ENCODE measurements around the gene GDPD2.
A peak's percentile ranks its signal among the peaks of the same experiment; 100 is the strongest.
"Not testable (repeated sequence)": the region's sequence is repeated elsewhere in the genome, so short reads cannot be mapped to it uniquely, and the experiment has no call there.

GDPD2 gene, protein sequence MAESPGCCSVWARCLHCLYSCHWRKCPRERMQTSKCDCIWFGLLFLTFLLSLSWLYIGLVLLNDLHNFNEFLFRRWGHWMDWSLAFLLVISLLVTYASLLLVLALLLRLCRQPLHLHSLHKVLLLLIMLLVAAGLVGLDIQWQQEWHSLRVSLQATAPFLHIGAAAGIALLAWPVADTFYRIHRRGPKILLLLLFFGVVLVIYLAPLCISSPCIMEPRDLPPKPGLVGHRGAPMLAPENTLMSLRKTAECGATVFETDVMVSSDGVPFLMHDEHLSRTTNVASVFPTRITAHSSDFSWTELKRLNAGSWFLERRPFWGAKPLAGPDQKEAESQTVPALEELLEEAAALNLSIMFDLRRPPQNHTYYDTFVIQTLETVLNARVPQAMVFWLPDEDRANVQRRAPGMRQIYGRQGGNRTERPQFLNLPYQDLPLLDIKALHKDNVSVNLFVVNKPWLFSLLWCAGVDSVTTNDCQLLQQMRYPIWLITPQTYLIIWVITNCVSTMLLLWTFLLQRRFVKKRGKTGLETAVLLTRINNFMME

DNA sequence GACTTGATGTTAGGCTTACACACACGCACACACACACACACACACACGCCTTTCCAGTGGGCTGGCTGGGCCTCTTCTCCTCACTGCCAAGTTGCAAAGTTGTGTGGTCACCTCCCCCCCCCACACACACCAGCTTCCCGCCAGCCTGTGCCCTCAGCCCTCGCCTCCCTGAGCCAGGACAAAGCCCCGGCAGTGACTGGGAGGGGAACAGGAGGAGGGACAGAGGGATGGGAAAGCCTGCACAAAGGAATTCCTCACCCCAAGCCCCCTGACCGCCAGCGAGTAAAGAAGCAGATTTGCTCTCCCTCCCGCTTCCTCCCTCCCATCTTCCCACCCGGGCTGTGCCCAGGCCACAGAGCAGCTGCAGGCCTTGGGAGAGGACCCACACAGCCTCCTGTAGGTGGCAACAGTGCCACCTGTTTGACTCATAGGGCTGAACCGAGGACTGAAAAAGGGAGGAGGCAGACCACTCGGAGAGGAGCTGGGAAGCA is at the start of gene GDPD2:
TSS of gene GDPD2 (plus strand) at position 464 of the 491 bp plus-strand sequence. CDS start 1,671 bp downstream, outside the sequence.
- DNase-seq = peak; percentile 18

DNA sequence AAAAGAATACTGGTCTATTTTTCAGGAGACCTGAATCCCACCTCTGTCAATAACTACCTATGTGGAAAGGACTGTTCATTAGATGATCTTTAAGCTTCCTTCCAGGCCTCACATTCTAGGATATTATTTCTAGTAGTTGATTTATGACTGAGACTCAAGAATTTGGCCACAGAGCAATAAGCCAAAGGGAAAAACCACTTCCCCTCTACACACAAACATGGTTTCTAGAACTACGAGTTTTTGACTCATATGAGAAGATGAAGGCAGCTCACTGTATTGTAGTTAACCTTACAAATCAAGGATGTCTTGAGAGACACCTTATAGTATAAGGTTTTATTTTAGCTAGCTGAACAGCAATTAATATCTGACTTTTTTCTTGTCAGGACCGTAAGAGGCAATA is 36.9 kb upstream of the GDPD2 start:
- no peak for DNase-seq

DNA sequence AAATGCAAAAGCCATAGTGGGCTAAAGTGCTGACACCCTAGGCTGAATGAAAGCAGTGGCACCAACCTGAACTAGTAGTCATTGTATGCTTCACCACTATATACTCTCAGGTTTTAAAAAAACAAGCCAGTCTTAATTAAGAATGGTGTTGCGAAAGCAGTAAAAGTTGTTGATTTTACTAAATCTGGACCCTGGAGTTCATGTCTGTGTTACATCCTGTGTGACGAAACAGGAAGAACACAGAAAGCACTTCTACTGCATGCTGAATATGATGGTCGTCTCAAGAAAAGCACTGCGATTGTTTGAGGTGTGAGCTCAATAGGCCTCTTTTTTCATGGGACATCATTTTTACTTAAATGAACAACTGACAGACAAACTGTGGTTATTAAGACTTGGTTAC is 24.2 kb upstream of the GDPD2 start:
- no peak for DNase-seq

DNA sequence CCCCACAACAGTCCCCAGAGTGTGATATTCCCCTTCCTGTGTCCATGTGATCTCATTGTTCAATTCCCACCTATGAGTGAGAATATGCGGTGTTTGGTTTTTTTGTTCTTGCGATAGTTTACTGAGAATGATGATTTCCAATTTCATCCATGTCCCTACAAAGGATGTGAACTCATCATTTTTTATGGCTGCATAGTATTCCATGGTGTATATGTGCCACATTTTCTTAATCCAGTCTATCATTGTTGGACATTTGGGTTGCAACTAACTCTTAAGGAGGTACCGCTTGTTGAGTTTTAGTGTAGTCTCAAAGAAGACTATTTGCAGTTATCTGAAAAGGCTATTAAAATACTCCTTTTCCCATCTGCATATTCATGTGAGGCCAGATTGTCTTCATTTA is 22.9 kb upstream of the GDPD2 start:
- not testable (repeated sequence) for DNase-seq

DNA sequence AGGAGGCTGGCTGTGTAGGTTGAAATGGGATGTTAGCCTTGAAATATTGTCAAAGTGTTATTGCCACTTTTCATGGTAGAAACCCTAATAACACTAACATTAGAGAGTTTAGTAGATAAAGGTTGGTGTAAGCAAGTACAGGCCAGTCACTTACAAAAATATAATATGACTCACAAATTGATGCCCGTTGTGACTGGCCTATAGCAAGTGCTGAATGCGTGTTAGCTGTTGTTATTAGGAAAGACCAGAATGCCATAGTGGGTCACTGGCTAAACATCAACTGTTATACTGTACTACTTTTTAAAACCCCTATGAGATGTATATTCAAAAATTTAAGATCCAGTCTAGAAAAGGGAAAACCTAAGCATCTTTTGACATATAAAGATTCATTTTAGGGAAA is 20.4 kb upstream of the GDPD2 start:
- no peak for DNase-seq

DNA sequence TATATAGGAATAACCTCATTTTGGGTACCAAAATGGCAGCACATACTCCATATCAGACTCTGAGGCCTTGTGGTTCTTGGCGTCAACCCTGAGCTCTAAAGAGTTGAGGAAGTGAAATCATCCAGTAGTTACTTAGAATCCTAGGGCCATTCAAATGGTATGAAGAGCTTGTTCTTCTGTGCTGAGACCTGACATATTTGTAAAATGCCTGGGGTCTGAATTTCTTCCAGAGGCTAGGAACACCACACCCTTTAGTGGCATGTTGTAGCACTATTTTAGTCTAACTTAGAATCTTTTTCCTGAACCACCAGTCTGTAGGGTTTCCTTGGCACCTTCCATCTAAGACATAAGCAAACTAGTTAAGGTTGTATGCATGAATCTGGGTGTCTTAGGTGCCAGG is 18.1 kb upstream of the GDPD2 start:
- no peak for DNase-seq

DNA sequence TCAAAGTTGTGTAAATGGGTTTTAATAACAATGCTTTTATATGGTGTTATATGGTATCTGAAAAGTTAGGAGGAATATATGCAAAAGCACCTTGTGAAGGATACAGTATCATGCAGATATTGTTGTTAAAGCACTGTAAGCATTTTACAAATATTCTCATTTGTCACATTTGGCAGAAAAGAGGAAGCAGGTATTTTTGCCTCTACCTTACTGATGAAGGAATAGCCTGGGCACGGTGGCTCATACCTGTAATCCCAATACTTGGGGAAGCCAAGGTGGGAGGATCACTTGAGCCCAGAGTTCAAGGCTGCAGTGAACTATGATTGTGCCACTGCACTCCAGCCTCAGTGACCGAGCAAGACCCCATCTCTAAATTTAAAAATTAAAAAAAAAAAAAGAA is 12.2 kb upstream of the GDPD2 start:
- DNase-seq = no peak

DNA sequence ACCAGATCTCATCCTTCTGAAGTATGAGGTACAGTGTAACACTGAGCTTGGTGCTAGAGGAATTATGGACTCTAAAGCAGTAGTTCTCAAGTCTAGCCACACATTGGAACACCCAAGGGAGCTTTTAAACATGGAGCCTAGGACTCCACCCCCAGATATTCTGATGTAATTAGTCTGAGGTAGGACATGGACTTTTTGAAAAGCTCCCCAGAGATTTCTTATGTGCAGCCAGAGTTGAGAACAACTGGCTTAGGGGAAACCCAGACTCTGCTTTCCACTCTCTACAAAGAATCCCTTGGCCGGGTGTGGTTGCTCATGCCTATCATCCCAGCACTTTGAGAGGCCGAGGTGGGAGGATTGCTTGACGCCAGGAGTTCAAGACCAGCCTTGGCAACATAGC is 11.6 kb upstream of the GDPD2 start:
- no peak for DNase-seq

DNA sequence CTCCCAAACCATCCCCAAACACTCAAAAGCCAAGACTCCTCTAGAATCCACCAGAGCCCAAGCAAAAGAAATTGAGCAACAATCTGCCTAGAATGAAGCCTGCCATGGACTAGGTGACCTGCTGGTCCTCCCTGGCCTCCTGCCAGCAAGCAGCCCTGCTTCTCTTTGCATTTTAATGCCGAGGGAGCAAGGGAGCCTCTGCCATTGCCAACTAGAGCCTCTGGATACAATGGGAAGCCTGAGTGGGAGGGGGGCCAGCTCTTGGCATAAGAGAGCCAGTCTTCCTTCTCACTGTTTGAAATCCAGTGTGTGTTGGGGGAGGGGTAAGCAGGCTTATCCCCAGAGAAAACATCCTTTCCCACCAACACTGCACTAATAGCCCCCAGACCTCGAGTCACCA is 1.5 kb upstream of the GDPD2 start:
- DNase-seq = no peak

DNA sequence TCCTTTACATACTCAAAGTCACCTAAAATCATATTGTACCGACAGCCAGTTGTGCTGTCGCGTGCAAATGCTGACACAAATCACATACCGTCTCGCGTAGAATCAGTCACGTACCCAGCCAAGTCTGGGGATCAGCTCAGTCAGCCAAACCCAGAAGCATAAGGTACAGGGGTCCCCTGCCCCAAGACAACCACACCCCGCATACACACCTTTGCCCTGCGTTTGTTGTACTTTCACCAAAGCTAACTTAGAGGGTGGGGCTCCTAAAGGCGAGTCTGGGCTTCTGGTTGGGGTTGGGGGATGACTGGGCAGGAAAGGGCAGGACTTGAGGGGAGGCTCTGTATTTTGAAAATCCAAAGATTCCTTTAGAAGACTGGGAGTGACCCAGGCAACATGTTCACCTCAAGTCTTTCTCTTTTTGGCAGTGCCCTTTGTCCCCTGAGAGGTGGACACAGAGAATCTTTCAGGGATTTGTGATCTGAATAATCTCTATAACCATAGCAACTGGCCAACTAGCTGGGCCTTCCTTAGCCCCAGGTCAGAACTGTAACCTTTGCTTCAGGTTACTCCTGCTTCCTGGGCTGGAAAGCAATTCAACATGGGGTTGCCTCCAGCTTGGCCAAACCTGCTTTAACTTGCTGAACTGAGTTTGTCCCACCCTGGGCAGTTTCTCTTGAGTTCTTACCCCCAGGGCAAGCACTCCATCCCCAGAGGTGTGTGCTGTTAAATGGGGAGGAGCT is 992 bp downstream of the GDPD2 start:
- DNase-seq = no peak

DNA sequence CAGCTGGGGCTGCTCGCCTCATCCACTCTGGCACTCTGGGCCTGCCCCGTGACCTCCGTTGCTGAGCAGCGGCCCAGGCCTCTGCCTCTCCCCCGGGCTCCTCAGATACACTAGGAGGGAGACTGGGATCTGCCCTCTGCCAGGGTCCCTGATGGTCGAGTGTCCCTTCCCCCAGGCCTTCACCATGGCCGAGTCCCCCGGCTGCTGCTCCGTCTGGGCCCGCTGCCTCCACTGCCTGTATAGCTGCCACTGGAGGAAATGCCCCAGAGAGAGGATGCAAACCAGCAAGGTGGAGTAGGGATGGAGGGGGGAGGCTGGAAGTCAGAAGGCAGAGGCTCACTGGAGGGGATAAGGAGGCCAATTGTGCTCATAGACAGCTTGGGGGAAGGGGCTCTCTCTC is 1.7 kb downstream of the GDPD2 start:
- no peak for DNase-seq

DNA sequence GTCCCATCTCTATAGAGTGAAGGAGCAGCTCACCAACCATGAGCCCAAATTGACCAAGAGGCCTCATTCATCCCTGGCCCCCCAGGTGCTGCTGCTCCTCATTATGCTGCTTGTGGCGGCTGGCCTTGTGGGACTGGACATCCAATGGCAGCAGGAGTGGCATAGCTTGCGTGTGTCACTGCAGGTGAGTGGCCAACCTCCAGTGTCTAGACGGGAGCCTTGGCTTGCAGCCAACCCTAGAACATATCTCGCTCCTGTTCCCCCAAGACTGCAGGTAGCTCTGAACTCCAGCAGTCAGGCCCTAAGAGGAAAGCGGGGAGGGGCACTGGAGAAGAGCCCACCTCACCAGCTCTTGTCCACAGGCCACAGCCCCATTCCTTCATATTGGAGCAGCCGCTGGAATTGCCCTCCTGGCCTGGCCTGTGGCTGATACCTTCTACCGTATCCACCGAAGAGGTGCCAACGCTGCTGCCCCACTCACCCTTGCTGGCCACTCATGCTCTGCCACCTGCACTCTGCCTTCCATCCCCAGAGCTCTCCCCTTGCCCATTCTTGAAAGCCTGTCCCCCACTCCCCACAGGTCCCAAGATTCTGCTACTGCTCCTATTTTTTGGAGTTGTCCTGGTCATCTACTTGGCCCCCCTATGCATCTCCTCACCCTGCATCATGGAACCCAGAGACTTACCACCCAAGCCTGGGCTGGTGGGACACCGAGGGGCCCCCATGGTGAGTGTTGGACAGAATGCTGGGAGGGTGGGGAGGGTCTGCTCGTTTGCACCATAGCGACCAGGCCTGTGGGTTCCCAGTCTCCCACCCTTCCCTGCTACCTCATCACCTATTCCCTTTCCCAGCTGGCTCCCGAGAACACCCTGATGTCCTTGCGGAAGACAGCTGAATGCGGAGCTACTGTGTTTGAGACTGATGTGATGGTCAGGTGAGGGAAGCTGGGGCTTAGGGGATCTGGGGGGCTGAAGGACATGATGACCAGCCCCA is 3.5 kb downstream of the GDPD2 start:
- DNase-seq = no peak

DNA sequence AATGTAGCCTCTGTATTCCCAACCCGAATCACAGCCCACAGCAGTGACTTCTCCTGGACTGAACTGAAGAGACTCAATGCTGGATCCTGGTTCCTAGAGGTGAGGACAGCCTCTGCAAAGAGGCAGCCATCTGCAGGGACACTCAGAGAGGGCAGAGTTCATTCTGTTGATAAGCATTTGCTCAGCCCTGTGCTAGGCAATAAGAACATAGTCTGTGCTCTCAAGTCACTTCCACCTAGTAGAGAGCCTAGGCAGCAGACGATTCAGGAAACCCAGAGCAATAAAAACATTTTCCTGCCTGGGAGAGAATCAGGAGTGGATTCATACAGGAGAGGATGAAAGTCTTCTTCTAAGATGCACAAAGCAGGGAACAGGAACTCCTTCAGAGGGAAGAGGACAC is 4.3 kb downstream of the GDPD2 start:
- DNase-seq = no peak

DNA sequence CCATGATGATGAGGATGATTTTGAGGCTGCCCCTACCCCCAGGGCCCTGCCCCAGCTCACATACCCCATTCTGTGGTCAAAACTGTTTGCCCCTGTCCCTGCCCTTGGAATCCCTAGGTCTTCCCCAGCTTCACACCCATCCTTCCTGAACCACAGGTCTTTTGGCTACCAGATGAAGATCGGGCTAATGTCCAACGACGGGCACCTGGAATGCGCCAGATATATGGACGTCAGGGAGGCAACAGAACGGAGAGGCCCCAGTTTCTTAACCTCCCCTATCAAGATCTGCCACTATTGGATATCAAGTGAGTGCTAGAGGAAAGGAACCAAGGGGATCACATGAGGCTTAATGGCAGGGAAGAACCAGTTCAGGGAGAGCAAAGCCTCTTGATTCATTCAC is 6.6 kb downstream of the GDPD2 start:
- no peak for DNase-seq

DNA sequence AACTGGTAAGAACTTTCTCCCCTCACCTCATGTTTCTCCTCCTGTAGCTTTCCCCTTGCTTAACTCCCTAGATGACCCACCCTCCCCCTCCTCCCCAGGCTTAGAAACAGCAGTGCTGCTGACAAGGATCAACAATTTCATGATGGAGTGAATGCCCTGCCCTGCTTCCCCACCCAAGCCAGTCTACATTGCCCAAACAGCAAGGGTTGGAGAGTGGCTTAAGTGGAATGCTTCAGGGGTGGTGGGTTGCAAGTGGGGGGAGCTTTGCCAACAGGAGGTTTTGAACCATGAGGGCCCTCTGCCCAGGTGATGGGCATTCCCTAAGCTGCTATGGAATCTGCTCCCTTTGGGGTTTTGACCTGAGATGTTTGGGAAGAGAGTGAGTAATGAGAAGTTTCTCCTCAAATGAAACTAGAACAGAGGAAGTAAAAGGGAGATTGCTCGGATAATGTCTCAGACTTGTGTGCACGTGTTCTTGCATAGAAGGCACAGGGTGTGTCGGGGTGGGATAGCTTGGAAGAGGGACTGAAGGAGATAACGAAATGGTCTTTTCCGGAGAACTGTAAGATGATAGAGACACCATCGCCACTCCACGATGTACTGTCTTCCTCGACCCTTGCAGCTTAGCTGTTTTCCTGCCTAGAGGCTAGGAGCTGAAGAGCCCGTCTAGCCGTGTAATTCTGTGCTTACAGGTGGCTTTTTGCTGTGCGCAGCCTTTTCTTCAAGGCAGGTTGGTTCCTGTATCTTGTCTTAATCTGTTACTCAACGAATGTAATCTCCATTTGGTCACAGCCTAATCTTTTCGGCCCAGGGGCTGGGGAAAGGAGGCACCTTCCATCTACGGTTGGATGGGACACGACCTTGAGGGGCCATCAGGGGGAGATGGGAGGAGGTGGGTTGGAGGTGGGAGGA is 10.1 kb downstream of the GDPD2 start:
- no peak for DNase-seq

DNA sequence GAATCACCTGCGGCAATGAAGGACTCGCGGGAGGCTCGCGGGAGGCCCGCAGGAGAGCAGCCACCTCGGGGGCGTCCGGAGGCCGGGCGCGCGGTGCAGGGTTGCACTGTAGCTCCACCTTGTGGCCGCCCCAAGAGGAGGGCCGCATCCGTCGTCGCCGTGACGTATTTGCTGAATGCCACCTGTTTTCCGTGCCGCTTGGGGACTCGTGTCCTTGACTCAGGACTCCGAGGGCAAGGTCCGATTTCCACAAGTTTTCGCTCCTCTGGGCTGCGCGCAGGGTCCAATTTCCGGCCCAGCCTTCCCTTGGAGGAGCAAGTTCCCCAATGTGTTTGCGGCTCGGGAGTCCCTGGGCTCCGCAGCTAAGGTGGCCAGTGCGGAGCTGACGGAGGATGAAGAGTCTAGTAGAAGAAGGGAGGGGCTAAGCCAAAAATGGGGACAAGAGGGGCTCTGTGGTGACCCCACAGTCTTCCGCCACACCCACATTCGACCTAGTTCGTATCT is 10.8 kb downstream of the GDPD2 start:
- DNase-seq = peak; percentile 43

DNA sequence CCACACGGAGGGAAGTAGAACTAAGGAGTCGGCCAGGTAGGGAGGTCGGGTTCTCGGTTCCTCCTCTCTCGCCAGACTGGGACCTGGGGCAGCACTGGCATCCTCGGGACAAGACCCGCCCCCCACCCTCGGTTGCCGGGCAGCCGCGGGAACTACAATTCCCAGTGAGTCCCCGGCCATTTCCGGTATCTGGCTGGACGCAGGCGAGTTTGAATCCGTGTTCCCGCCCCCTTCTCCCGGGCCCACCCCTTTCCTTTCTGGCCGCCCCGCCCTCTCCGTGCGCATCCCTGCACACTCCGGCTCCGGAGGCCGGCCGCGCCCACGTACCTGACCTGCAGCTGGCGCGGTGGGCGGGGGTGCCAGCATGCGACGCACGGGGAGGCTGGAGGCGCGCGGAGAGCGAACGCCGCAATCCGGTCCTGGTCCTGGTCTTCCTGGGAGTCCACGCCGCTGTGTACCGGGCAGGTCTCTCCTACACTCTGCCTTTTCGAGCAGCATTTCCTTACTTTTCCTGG is 11.3 kb downstream of the GDPD2 start:
- DNase-seq = peak; percentile 72

DNA sequence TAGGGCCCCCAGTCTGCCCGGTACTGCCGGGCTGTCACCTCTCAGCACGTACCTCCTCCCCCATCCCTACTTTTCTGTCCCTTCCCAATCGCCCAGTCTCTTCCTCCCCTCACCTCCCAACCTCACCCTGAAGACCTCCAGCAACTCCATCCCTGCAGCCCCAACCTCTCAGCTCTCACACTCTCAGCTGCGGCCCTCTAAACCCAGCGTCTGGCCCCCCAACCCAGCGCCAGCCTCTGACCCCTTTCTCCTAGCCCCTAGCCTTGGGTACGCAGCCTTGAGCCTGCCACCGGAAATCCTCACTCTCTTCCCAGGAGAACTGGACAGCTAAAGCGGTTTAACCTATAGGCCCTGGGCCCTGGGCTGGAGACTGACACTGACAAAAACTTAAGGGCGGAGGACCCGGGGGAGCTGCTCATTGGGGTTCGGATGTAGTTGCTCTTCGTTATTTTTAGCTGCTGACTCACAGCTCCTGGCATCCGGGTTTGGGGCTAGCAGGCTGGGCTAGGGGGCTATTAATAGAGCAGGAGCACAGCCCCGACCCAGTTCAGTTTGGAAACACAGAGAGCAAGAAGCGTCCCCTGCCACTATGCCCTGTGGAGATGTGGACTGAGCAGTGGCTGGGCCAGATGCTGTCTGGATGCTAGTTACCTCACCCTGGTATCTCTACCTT is 11.9 kb downstream of the GDPD2 start:
- no peak for DNase-seq

DNA sequence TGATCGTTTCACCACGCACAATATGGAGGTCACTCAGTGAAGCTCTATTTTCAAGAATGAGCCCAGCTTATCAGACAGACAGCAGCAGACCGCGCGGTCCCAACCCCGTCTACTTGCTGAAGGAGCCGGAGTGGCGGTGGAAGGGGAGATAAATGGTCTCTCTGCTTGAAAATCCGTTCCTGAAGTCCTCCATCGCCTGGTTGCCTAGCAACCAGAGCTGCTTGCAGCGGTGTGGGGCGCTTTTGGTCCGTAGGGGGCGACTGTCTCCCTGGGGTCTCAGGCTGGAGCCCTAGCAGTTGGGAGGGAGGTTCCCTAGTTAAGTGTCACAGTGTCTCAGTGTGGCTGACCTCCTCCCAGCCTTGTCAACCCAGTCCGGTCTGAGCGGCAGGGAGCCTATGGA is 13.2 kb downstream of the GDPD2 start:
- no peak for DNase-seq

DNA sequence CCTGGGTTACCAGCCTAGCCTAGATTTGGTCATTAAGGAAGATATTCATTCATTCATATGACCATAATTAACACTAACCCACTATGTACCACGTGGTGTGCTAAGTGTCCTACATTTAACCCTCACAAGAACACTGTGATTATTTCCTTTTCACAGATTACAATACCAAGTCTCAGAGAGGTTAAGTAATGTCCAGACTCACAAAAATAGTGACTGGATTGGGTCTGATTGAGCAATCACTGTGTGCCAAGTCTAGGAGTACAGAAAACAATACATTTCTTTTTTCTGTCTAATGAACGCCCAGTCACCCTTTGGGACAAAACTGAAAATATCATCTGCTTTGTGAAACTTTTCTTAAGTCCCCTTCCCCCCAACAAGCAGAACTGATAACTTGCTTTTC is 13.9 kb downstream of the GDPD2 start:
- no peak for DNase-seq
